ENCODE results near the gene MCF2L2.

DNA sequence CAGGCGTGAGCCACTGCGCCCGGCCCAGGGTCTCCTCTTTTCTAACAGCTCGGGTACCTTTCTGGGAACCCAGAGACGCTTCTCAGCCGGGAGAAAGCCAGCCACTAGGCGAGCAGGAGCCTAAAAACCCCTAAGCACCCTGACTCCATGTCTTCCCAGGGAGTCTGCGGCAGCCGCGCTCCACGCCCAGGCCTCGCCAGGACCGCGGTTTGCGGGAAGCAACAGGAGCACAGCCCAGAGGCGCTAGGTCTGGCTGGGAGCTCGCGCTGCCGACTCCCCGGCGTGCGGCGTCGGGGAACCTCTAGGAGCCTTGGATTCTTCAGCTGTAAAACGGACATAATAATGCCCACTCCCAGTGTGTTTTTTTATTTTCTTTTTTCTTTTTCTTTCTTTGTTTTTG is 264.9 kb downstream of the MCF2L2 start:
- TF ChIP-seq, protein P1, sequence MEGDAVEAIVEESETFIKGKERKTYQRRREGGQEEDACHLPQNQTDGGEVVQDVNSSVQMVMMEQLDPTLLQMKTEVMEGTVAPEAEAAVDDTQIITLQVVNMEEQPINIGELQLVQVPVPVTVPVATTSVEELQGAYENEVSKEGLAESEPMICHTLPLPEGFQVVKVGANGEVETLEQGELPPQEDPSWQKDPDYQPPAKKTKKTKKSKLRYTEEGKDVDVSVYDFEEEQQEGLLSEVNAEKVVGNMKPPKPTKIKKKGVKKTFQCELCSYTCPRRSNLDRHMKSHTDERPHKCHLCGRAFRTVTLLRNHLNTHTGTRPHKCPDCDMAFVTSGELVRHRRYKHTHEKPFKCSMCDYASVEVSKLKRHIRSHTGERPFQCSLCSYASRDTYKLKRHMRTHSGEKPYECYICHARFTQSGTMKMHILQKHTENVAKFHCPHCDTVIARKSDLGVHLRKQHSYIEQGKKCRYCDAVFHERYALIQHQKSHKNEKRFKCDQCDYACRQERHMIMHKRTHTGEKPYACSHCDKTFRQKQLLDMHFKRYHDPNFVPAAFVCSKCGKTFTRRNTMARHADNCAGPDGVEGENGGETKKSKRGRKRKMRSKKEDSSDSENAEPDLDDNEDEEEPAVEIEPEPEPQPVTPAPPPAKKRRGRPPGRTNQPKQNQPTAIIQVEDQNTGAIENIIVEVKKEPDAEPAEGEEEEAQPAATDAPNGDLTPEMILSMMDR (tag by site-specific recombination; IDR thresholded peaks at IDR 0.05): no peak
- TF ChIP-seq ATF2 (tag by site-specific recombination; IDR thresholded peaks at IDR 0.05; ENCODE audit: low read depth) (no peak), ZNF510 (tag by site-specific recombination; IDR thresholded peaks at IDR 0.05; ENCODE audit: insufficient replicate concordance) (no peak), ZNF645 (tag by site-specific recombination; IDR thresholded peaks at IDR 0.05) (no peak), ZNF561 (tag by site-specific recombination; IDR thresholded peaks at IDR 0.05; ENCODE audit: borderline replicate concordance) (no peak), ZNF274 (IDR thresholded peaks at IDR 0.05; ENCODE audit: low read length) (no peak), ZNF274 (tag by site-specific recombination; IDR thresholded peaks at IDR 0.05; ENCODE audit: borderline replicate concordance) (no peak)
- TF ChIP-seq, protein P2, sequence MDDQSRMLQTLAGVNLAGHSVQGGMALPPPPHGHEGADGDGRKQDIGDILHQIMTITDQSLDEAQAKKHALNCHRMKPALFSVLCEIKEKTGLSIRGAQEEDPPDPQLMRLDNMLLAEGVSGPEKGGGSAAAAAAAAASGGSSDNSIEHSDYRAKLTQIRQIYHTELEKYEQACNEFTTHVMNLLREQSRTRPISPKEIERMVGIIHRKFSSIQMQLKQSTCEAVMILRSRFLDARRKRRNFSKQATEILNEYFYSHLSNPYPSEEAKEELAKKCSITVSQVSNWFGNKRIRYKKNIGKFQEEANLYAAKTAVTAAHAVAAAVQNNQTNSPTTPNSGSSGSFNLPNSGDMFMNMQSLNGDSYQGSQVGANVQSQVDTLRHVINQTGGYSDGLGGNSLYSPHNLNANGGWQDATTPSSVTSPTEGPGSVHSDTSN (CRISPR knock-in tag; IDR thresholded peaks at IDR 0.05): no peak
- TF ChIP-seq, protein P3, sequence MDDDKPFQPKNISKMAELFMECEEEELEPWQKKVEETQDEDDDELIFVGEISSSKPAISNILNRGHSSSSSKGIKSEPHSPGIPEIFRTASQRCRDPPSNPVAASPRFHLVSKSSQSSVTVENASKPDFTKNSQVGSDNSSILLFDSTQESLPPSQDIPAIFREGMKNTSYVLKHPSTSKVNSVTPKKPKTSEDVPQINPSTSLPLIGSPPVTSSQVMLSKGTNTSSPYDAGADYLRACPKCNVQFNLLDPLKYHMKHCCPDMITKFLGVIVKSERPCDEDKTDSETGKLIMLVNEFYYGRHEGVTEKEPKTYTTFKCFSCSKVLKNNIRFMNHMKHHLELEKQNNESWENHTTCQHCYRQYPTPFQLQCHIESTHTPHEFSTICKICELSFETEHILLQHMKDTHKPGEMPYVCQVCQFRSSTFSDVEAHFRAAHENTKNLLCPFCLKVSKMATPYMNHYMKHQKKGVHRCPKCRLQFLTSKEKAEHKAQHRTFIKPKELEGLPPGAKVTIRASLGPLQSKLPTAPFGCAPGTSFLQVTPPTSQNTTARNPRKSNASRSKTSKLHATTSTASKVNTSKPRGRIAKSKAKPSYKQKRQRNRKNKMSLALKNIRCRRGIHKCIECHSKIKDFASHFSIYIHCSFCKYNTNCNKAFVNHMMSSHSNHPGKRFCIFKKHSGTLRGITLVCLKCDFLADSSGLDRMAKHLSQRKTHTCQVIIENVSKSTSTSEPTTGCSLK (tag by site-specific recombination; IDR thresholded peaks at IDR 0.05): no peak
